Activated CD8-positive, alpha-beta memory T cell treated with anti-CD3 and anti-CD28 coated beads for 4 hours (primary cell): ENCODE results near the gene MAD2L2.

Experiments
- DNase-seq, 2 donors: peaks; one replicate each; pipeline ENCODE4 v3.0.0-alpha.2; 2020; ENCODE audit warnings: low read depth in 2 of 2

Gene MAD2L2

DNA sequence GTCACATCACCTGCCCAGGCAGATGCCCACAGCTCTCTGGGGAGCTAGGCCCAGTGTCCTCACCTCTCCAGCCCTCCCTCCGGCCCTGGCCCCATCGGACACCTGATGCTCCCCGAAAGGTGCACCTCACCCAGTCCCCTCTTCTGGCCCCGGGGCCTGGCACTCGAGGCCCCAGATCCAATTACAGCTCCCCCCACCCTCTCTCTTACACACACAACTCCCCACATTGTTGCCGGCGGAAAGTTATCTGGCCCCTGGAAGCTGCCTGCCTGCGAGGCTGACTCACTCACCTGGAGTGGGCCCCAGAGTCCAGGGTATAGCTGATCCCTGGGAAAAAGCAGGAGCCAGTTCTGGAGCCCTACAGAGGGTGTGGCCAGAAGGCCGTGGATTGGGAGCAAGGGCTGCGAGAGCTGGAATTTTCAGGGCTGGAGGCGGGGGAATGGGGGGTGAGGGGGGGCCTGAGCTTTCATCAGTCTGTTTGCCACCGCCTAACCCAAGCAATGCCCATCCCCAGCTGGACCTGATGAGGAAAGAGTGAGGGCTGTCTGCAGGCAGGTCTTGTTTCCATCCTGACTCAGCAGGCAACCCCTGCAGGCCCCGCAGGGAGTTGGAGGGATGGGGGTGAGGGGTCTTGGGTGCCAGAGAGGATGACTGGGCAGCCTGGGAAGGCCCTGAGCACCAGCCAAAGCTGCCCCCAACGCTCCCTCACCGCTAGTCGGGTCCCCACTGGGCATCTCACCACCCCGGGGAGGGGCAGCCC lies 27.7 kb downstream of the MAD2L2 start:
- no peak for DNase-seq

DNA sequence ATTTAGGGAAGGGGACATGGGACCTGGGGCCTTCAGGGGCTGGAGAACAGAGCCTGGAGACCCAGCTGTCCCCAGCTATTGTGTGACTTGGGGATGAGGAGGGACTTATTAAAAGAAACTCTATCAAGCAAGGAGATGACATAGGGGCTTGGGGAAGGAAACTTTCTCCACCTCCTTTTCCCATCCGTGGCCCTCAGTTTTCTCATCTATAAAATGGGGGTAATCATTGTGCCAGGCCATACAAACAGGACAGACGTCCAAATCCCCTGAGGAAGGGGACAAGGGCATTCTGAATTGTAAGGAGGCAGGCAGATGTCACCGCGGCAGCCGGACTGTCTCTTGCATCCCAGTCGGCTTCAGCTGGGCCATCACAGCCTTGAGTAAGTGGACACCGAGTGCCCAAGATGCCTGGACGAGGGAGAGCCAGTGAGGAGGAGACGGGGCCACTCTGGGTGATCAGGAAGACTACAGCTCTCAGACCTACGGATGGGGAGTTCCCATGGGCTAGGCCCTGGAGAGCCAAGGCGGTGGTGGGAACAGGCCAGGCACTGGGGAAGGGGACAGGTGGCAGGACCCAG lies 28.7 kb downstream of the MAD2L2 start:
- no peak for DNase-seq

DNA sequence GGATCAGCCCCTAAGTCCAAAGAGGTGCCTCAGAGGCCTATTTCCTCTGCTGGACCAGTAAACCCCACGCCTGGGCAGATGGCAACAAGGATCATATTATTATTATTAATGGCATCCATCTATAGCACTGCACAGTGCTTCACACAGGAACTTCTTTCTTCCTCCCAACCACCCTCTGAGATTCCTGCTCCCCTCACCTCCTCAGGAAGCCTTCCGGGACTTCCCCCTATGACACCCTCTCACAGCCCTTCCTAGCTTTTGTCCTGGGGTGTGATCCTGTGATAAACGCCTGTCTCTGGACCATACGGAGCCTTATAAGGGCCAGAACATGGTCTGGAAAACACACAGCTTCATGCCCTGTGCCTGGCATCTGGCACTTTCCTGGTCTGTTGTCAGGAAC lies 29.9 kb downstream of the MAD2L2 start:
- no peak for DNase-seq

DNA sequence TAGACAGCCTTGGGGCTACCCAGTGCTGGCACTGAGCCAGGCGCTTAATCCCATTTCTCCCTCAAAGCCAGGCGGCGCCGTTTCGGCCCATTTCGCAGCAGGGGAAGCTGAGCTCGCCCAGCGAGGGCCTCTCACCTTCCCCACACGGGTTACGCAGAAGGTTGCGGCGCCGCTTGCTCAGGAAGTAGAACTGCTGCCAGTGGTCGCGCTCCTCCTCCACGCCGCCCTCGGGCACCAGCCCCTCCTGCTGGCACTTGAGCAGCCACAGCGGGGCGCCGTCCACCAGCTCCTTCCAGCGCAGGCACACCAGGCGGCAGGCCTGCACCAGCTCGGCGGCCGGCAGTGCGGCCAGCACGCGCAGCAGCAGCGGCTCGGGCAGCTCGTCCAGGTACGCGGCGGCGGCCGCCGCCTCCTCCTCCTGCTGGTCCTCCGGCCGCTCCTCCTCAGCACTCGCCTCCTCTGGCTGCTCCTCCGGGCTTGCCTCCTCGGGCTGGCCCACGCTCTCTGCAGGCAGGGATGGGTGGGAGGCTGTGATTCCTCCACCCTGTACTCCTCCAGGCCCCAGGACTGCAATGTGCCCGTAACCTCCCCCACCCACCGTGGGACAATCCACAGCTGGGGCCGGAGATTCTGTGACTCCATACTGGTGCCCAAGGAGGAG lies 30.5 kb downstream of the MAD2L2 start:
- DNase-seq, result peak; percentile 53 to 55

DNA sequence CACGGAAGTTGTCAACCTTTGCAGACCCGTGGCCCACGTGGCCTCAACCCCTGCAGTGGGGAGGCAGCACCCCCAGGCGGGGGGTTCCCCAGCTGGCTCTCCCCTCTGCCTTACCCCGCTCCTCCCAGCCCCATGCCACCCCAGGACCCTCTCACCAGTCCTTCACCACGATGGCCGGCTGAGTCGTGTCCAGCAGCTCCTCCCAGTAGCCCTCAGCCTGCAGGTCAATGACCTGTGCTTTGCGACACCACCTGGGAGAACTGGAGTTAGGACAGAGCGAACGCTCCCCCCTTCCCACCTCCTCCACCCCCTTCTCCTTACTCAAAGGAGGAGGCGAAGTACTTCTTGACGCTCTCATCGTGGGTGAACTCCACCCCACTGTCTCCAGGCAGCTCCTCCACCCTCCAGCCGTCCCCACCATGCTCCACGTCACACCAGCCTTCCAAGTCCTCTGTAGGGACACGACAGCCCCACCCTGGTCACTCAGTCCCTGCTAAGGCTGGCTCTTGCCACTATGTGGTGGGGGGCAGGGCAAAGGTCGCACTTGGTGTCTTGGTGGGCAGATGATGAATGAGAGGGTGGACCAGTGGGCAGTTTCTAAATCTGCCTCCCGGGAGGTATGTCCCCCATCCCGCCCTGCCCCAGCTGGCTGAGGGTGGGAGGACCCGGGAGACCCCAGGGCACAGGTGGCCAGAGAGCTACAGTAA lies 31.2 kb downstream of the MAD2L2 start:
- DNase-seq, result no peak

DNA sequence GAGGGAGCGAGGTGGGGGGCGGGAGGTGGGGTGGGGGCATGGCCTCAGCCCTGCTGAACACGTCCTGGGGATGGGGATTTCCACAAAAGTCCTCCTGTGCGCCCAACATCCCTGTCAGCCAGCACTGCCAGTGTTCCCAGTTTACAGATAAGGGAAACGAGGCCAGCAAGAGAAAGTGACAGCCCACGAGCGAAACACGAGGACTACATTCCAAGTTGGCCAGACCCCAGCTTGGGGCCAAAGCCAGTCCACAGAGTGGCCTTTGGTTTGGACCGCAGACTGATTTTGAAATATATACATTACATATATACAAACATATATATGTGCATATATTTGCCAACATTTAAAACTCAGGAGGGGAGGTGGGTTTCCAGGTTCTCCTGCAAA lies 31.7 kb downstream of the MAD2L2 start:
- no peak for DNase-seq

DNA sequence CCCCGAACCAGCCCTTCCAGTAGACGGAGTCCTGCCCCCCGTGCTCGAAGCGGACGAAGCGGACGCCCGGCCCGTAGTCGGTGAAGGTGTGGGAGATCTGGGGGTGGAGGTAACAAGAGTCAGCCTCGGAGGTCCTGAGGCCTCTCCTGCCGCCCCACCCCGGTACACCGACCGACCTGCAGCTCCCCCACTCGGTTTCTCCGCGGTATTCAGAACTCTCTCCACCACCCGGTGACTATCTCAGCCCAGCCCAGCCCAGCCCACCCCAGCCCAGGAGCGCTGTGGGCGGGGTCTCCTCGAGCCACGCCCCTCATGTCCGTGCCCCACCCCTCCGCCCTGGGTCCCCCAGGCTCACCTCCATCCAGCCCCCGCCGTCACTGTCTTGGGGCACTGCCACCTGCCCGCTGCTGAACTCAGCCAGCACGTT lies 32.2 kb downstream of the MAD2L2 start:
- peak in 1 of 2 donors; percentile 8 for DNase-seq

DNA sequence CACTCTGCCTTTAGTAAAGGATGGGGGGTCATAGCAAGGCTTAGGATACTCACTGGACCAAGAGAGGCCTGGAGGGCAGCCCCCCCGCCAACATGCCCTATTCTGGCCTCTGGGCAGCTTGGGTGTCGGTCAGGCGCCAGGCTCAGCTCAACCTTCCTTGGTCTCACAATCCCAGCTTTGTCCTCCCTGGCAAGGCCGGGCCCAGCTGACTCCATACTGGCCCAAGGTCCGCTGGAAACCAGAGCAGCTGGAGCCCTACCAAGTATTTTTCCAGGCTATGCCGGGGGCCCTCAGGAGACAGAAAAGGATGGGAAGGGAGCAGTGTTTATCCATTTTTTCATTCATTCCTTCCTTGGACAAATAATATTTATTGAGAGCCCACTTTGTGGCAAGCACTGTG lies 32.9 kb downstream of the MAD2L2 start:
- DNase-seq, result no peak

DNA sequence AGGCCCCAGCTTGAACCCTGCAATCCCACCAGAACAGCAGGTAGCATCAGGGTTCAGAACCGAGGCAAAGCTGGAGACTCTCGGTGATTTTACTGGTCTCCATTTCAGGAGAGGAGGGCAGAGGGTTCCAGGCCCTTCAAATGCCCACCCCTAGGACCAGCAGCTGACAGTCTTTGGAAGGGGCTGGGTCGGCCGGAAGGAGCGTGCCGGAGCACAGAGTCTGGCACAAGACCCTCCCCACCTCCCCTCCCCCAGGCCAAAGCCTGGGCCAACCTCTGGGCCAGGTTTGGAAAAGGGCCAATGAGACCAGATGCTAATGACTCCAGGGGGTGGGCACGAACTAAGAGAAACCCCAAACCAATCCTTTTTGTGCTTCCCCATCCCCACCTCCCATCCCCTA lies 33.6 kb downstream of the MAD2L2 start:
- no peak for DNase-seq

DNA sequence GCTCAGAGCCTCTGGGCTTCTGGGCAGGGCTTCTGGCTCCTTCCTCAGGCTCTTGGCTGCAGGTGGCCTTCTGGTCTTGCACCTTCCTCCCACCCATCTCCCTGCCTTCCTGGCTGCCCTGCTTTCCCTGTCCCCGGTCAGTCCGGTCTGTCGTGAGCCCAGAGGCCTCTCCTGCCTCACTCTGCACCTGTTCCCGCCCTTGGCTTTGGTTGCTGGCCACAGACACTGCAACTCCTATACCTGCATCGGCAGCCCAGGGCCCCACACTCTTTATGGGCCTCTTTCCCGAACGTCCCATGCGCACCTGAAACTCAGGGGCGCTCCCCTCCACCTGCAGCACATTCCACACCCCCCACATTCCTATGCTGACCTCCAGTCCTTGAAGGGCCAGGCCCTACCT lies 34.6 kb downstream of the MAD2L2 start:
- no peak for DNase-seq

DNA sequence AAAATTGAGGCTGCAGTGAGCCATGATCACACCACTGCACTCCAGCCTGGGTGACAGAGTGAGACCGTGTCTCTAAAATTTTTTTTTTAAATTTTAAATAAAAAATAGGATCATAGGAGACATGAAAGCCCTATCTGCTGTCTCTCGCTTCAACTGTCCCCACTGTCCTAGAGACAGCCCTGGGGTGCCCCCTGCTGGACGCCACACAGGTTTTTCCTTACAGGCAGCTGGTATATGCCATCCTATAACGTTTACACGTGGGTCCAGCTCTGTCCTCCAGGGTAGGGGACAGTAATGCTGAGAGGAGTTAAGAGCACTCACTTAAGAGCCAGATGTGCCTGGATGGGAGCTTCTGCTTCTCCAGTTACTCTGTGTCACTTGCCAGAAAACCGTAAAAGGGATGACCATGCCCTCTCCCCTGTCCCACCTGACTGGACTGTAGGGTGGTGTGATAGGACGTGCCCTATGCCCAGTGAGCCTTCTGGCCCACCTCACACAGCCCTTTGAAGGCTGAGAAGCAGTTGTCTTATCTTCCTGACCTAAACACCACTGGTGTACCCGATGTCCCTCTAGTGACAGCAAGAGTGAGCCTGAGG lies 35.2 kb downstream of the MAD2L2 start:
- DNase-seq, result peak; percentile 43 to 58

DNA sequence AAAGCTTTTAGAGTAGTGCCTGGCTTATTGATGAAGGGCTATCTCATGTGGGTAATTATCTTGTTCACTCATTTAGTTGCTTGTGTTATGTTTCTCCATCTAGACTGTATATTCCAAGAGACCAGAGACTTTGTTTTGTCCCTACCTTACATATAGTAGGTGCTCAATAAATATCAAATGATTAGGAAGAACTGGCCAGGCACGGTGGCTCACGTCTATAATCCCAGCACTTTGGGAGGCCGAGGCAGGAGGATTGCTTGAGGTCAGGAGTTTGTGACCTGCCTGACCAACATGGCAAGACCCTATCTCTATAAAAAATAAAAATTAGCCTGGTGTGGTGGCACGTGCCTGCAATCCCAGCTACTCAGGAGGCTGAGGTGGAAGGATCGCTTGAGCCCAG lies 35.7 kb downstream of the MAD2L2 start:
- no peak for DNase-seq

DNA sequence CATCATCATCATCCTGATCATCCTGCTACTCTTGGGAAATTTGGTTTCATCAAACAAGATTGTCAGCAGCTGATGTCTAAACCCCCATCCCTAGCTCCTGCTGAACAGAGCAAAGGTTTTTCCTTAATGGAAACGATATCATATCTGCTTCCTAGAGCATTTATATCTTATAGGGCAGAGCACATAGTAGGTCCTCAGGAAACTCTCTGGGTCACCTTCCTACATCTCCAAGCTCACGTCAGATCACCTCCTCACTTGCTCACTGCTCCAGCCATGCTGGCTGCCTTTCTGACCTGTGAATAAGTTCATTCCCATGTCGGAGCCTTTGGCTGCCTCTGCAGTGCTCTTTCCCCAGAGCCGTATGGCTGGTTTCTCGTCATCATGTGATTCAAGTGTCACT lies 37.2 kb downstream of the MAD2L2 start:
- no peak for DNase-seq

DNA sequence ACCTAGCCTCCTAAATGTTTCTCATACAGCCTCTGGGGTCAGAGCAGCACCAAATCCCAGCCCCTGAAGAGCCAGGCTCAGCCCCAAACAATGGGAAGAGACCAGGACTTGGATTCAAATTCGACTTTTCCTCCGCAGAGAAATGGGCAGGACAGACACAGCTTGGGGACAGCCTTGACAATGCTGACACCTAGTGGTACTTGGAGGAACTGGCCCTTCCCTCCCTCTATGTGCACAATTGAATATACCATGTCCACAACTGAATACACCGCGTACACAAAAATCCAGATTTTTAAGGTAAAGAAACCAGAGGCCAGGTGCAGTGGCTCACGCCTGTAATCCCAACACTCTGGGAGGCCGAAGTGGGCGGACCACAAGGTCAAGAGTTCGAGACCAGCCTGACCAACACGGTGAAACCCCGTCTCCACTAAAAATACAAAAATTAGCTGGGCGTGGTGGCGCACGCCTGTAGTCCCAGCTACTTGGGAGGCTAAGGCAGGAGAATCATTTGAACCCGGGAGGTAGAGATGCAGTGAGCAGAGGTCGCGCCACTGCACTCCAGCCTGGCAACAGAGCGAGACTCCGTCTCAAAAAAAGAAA lies 38.4 kb downstream of the MAD2L2 start:
- DNase-seq, result peak; percentile 46 to 47

DNA sequence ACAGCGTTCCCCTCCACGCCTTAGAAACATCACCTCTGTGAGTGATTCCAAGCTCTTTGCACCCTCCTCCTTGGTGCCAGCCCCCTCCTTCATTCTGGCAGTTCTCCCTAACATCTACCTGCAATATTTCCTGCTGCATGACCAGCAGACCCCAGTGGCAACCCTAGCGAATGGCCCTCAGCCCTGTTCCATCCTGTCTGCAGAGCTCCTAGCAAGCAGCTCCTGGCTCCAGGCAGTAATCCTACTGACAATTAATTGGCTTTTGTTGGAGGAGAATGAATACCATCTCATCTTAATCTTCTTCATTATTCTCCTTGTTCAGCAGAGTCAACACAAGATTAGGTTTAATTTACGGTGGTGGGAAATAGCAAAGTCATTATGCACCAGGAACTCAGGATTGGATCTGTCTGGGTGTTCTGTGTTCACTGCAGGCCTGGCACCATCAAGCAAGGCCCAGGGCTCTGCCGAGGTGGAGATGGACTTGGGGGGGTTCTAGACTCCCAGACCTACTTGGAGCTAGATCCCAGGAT lies 39.1 kb downstream of the MAD2L2 start:
- no peak for DNase-seq

DNA sequence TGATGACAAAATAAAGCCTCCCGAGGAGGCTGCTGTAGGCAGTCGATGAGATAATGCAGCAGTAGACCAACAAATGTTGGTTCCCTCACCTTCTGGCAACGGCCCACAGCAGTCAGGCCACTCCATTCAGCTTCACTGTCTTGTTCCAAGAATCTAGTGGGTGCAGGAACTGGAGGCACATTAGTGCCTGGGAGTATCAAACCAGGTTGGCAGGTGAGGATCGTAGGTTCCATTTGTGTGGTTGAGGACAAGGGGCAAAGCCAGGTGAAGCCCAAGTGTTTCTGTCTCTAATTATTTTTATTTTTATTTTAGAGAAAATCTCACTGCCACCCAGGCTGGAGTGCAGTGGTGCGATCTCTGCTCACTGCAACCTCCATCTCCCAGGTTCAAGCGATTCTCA lies 40.0 kb downstream of the MAD2L2 start:
- no peak for DNase-seq

DNA sequence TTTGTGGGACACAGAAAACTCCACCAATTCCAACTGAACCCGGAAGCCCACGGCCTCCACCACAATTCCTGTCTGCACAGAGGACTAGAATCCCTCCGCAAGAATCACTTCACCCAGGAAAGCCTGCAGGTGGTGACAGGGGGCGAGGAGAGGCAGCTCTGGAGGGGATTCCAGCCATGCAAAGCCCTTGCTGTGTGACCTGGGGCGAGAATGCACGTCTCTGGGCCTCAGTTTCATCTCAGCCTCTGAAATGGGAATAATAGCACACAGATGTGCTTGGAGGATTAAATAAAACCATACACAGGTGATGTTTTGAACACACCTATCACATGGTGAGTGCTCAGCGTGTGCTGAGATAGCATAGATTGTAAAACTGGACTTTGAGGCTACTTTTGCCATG lies 40.8 kb downstream of the MAD2L2 start:
- no peak for DNase-seq

DNA sequence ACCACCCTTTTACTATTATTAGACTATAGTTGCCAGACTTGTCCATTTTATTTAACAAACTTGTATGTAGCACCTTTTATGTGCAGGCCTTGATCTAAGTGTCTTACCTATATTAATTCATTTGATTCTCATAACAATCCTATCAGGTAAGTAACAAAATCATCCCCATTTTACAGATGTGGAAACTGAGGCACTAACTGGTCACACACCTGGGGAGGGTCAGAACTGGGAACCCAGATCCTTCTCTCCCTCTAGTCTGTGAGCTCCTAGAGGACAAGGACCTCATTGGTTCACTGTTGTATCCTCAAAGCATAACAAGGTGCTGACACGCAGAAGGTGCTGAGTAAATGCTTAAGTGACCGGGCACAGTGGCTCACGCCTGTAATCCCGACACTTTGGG lies 41.6 kb downstream of the MAD2L2 start:
- no peak for DNase-seq

DNA sequence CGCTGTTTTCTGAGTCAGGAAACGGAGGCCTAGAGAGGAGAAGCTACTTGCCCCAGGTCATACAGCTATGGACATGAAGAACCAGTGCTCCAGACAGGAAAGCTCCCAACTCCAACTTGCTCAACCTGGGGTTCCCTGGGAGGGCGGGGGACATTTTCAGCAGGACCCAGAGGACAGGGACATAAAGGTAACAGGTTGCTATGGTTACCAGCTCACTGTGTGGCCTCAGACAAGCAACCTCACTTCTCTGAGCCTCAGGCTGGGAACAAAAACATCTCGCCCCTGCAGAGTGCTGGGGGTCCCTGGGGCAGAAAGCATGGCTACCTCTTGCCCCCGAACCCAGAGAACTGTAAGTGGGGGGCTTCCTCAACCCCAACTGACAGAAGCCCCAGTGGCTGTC lies 42.8 kb downstream of the MAD2L2 start:
- DNase-seq, result no peak

DNA sequence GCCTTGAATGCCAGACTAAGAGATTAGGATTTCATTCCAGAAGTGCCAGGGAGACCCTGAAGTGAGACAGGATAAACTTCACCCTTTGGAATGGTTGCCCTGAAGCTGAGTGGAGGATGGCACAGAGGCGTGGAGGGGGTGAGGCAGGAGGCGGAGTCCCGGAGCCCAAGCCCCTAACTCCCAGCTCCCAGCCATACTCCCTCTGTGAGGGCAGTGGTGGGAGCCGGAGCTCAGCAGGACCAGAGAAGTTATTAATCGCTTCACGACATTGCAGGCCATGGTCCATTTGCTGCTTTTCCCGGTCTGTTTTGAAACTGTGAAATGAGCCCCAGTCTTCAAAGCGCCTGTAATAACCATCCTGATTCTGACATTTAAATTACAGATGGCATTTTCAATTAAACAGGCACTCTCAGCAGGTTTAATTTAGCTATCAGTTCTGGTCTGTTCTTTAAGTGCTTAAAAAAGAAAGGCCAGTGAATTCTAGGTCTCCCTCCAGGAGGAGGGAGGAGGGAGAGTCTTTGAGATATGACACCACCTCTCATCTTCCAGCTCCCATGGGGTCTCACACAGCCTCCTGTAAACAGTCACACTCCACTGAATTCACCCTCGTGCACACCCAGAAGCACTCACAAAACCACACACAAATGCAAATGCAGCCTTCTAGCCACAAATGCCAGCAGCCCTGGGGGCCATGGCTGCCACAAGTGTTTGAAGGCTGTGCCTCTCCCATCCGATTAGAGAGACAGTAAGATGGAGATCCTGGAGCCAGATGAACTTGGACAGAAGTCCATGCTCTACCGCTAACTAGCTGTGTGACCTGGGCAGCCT lies 46.4 kb downstream of the MAD2L2 start:
- DNase-seq, result no peak
